ENCODE results near the gene BAMBI. TPM values are rescaled to one million over a fixed set of nuclear protein-coding genes. Genes with fewer than 3 reads are reported as not detected.

The BAMBI gene
- polyA plus RNA-seq, 1 donor from 2014 or later, result 0.54 TPM

- Histone ChIP-seq H3K79me2 (replicated peaks; ENCODE audit: insufficient read depth, low read length) (no peaks in the 10 kb centered on the region), H3K4me3 (ENCODE audit: low read length) (no peak overlapping the region)
- no peak for TF ChIP-seq REST (IDR thresholded peaks at IDR 0.05; ENCODE audit: borderline replicate concordance)
- TF ChIP-seq CTCF (IDR thresholded peaks at IDR 0.05; ENCODE audit: poor library complexity, severe bottlenecking), result no peak
- TF ChIP-seq EZH2 (IDR thresholded peaks at IDR 0.05; ENCODE audit: borderline replicate concordance, insufficient read depth, low read length, poor library complexity, severe bottlenecking), result no peak
- TF ChIP-seq TAF1 (IDR thresholded peaks at IDR 0.05; ENCODE audit: low read depth), result no peak
- TF ChIP-seq RAD21 (conservative IDR thresholded peaks at IDR 0.05), result no peak
- no peak for TF ChIP-seq EP300 (conservative IDR thresholded peaks at IDR 0.05; ENCODE audit: poor library complexity, severe bottlenecking)
- no peak for TF ChIP-seq POLR2AphosphoS5 (IDR thresholded peaks at IDR 0.05)
- no peak for TF ChIP-seq SMC3 (conservative IDR thresholded peaks at IDR 0.05; ENCODE audit: poor library complexity)
- no peak for TF ChIP-seq MXI1 (conservative IDR thresholded peaks at IDR 0.05; ENCODE audit: poor library complexity, severe bottlenecking)
These were observed 43.6 kb upstream of the BAMBI start for GRCh38 chr10:28633750-28634149.

GRCh38 chr10:28637346-28637745 is 40.0 kb upstream of the BAMBI start:
- Histone ChIP-seq H3K4me2 (ENCODE audit: low read length) (no peak overlapping the region), H4K20me1 (ENCODE audit: insufficient read depth) (no peaks in the 10 kb centered on the region), H2AFZ (ENCODE audit: low read depth, low read length) (no peak overlapping the region), H3K4me3 (ENCODE audit: low read length) (no peak overlapping the region), H3K9me2 (ENCODE audit: insufficient read depth, low read length) (no peaks in the 10 kb centered on the region), H3F3A (ENCODE audit: insufficient read depth, low read length, poor library complexity, severe bottlenecking) (no peaks in the 10 kb centered on the region), H3K27me3 (ENCODE audit: insufficient read depth, low read depth, low read length) (no peaks in the 10 kb centered on the region), H3K27ac (ENCODE audit: low read length) (no peak overlapping the region), H3K36me3 (ENCODE audit: insufficient read depth, low read length) (no peaks in the 10 kb centered on the region), H3K9ac (ENCODE audit: low read length) (no peak overlapping the region), H3K79me2 (replicated peaks; ENCODE audit: insufficient read depth, low read length) (no peaks in the 10 kb centered on the region), H3K9me3 (ENCODE audit: low read length) (no peaks in the 10 kb centered on the region)
- TF ChIP-seq POLR2AphosphoS5 (IDR thresholded peaks at IDR 0.05), result no peak
- TF ChIP-seq TAF1 (IDR thresholded peaks at IDR 0.05; ENCODE audit: low read depth), result no peak
- TF ChIP-seq EZH2 (IDR thresholded peaks at IDR 0.05; ENCODE audit: borderline replicate concordance, insufficient read depth, low read length, poor library complexity, severe bottlenecking), result no peak
- TF ChIP-seq EP300 (conservative IDR thresholded peaks at IDR 0.05; ENCODE audit: poor library complexity, severe bottlenecking), result no peak
- no peak for TF ChIP-seq CTCF (IDR thresholded peaks at IDR 0.05; ENCODE audit: poor library complexity, severe bottlenecking)
- TF ChIP-seq RAD21 (conservative IDR thresholded peaks at IDR 0.05), result no peak
- TF ChIP-seq MXI1 (conservative IDR thresholded peaks at IDR 0.05; ENCODE audit: poor library complexity, severe bottlenecking), result no peak
- no peak for TF ChIP-seq SMC3 (conservative IDR thresholded peaks at IDR 0.05; ENCODE audit: poor library complexity)
- TF ChIP-seq REST (IDR thresholded peaks at IDR 0.05; ENCODE audit: borderline replicate concordance), result no peak

More at GRCh38 chr10:28633750-28634149, 43.6 kb upstream of the BAMBI start:
- no peaks in the 10 kb centered on the region for H3K9me3 ChIP-seq (ENCODE audit: low read length)
- no peaks in the 10 kb centered on the region for H3K9me2 ChIP-seq (ENCODE audit: insufficient read depth, low read length)
- H3K36me3 ChIP-seq (ENCODE audit: insufficient read depth, low read length), result no peaks in the 10 kb centered on the region
- H4K20me1 ChIP-seq (ENCODE audit: insufficient read depth), result no peaks in the 10 kb centered on the region
- H3K9ac ChIP-seq (ENCODE audit: low read length), result no peak overlapping the region
- no peaks in the 10 kb centered on the region for H3K27me3 ChIP-seq (ENCODE audit: insufficient read depth, low read depth, low read length)
- no peak overlapping the region for H3K27ac ChIP-seq (ENCODE audit: low read length)
- H3K4me2 ChIP-seq (ENCODE audit: low read length), result no peak overlapping the region
- no peak overlapping the region for H2AFZ ChIP-seq (ENCODE audit: low read depth, low read length)
- no peaks in the 10 kb centered on the region for H3F3A ChIP-seq (ENCODE audit: insufficient read depth, low read length, poor library complexity, severe bottlenecking)
